DND-41 (cell line): ENCODE data around the gene HELZ2.

Experiments
- CTCF ChIP-seq: IDR thresholded peaks from 2 replicates; pipeline ENCODE4 v1.5.1; 2012; ENCODE audit warnings: borderline replicate concordance, low read length, moderate library complexity, mild to moderate bottlenecking; ENCODE audit not compliant: poor library complexity, severe bottlenecking; ENCODE audit errors: extremely low read depth
- EZH2 ChIP-seq: IDR thresholded peaks from 3 replicates; pipeline ENCODE4 v1.6.1; 2012; ENCODE audit warnings: borderline replicate concordance, low read depth, mild to moderate bottlenecking, moderate library complexity, low read length, inconsistent platforms; ENCODE audit not compliant: severe bottlenecking

- TF ChIP-seq CTCF (no peak), EZH2 (no peak)
Measured at GRCh38 chr20:63544958-63545516, 29.0 kb downstream of the HELZ2 start.
